ENCODE results near the gene DNAAF5. TPM values are rescaled to one million over a fixed set of nuclear protein-coding genes. Genes with fewer than 3 reads are reported as not detected.

DNAAF5 gene
- total and polyA plus RNA-seq, 9 of the 15 experiments (the other 6 are each of a cell fraction or from before 2014, with no cell fraction given), result 3.1 to 69.7 (median 19.1) TPM

GRCh38 chr7:684416-684815 lies 42.1 kb upstream of the DNAAF5 start:
- in situ Hi-C loops (cut with MboI) (no loop called here), intact Hi-C loops (cut with micrococcal nuclease) (no loop called here)
- ATAC-seq, result no peak
- Histone ChIP-seq H3K79me2 (ENCODE audit: control insufficient read depth, insufficient read depth, low read length) (no peaks in the 10 kb centered on the region), H3K27me3 (ENCODE audit: control insufficient read depth in 2 of 2, insufficient read depth in 2 of 2, low read length in 2 of 2) (no peaks in the 10 kb centered on the region), H3K4me2 (ENCODE audit: insufficient read depth, low read length) (no peak overlapping the region), H2AFZ (ENCODE audit: low read depth, low read length) (no peak overlapping the region), H4K20me1 (replicated peaks; ENCODE audit: control insufficient read depth, insufficient read depth, low read length) (no peaks in the 10 kb centered on the region), H3K9me1 (ENCODE audit: control insufficient read depth, insufficient read depth, low read length) (no peaks in the 10 kb centered on the region), H3K27ac (ENCODE audit: extremely low read depth, low read depth, low read length) (no peak overlapping the region), H3K36me3 (ENCODE audit: control insufficient read depth, insufficient read depth, low read length) (peaks cover 14% of the 10 kb centered on the region; the same call in 2 of the 3 replicates), H3K9ac (ENCODE audit: insufficient read depth in 1 of 2, low read depth in 2 of 2, low read length in 2 of 2) (no peak overlapping the region), H3K9me3 (replicated peaks; ENCODE audit: control insufficient read depth, insufficient read depth, low read depth, low read length) (peaks cover 26% of the 10 kb centered on the region), H3K4me1 (replicated peaks in 1 of 2; ENCODE audit: control insufficient read depth in 2 of 2, insufficient read depth in 2 of 2, low read length in 2 of 2) (no peaks in the 10 kb centered on the region), H3K4me3 (no peak overlapping the region)
- no peak for FAIRE-seq
- BruUV-seq (replicated peaks), result no TSS peak
- DNase-seq (ENCODE audit: extremely low read depth in 1 of 4, low spot score in 3 of 4), result no peak
- WGBS (ENCODE audit: insufficient coverage, low coverage, missing lambda C conversion rate), result 77% methylated on average over 8 of the region's 9 CpGs
- CTCF ChIA-PET (ENCODE audit: low intra/inter-chr PET ratio), result no interaction called here
- POLR2A ChIA-PET, result no interaction called here
- TF ChIP-seq PBX2 (CRISPR knock-in tag; IDR thresholded peaks at IDR 0.05; ENCODE audit: low read depth) (no peak), PBX2 (tag; conservative IDR thresholded peaks at IDR 0.05; ENCODE audit: low read depth) (no peak), PHF8 (IDR thresholded peaks at IDR 0.05; ENCODE audit: borderline replicate concordance, low read length) (no peak), MAX (CRISPR knock-in tag; IDR thresholded peaks at IDR 0.05) (no peak), TRIM25 (IDR thresholded peaks at IDR 0.05; ENCODE audit: borderline replicate concordance) (no peak), ZHX1 (conservative IDR thresholded peaks at IDR 0.05; ENCODE audit: low read length) (no peak), SMARCE1 (IDR thresholded peaks at IDR 0.05) (no peak), ZNF511 (CRISPR knock-in tag; IDR thresholded peaks at IDR 0.05) (no peak), RB1 (IDR thresholded peaks at IDR 0.05; ENCODE audit: low read depth) (no peak), TFAP4 (CRISPR knock-in tag; IDR thresholded peaks at IDR 0.05; ENCODE audit: borderline replicate concordance) (no peak), ZBTB33 (CRISPR knock-in tag; IDR thresholded peaks at IDR 0.05) (no peak)

Data from K562 (cell line).